ENCODE measurements around the gene THAP5.

DNA sequence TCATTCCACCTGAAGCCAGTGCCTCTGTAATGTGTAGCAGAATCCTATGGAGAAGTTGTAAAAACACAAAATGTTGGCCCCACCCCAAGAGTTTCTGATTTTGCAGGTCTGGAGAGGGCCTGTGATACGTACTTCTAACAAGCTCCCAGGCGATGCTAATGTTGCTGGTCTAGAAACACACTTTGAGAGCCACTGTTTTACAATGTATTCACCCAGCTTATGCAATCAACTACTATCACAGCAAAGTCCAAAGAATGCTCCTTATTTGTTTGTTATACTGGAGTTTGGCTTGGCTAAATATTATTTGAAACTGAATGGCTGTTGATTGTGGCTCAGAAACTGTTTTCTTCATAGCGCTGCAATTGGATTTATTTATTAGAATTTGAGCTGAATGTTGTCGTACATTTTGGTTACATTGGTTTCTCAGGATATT is 44.5 kb upstream of the THAP5 start:
- TF ChIP-seq, protein P1, sequence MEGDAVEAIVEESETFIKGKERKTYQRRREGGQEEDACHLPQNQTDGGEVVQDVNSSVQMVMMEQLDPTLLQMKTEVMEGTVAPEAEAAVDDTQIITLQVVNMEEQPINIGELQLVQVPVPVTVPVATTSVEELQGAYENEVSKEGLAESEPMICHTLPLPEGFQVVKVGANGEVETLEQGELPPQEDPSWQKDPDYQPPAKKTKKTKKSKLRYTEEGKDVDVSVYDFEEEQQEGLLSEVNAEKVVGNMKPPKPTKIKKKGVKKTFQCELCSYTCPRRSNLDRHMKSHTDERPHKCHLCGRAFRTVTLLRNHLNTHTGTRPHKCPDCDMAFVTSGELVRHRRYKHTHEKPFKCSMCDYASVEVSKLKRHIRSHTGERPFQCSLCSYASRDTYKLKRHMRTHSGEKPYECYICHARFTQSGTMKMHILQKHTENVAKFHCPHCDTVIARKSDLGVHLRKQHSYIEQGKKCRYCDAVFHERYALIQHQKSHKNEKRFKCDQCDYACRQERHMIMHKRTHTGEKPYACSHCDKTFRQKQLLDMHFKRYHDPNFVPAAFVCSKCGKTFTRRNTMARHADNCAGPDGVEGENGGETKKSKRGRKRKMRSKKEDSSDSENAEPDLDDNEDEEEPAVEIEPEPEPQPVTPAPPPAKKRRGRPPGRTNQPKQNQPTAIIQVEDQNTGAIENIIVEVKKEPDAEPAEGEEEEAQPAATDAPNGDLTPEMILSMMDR (IDR thresholded peaks at IDR 0.05 in 4 of 5, conservative IDR thresholded peaks at IDR 0.05 in 1 of 5), result no peak
- no peak for TF ChIP-seq POLR2A (IDR thresholded peaks at IDR 0.05)
